KOPT-K1 (cell line): ENCODE measurements around the gene VEGFC.

ENCODE experiments used
- H3K27ac ChIP-seq: fragments of 200-600 bp; sonication (generic); 2 replicates; pipeline ENCODE4 v1.5.1; 2016; ENCODE audit warnings: antibody characterized with exemption, mild to moderate bottlenecking, low read depth, low read length; ENCODE audit not compliant: poor library complexity, severe bottlenecking
- H3K36me3 ChIP-seq: fragments of 200-600 bp; sonication (generic); 2 replicates; pipeline ENCODE4 v1.5.1; 2017; ENCODE audit warnings: antibody characterized with exemption, mild to moderate bottlenecking, low read length, moderate library complexity; ENCODE audit not compliant: insufficient read depth
- H3K9me3 ChIP-seq: fragments of 200-600 bp; sonication (generic); 2 replicates; pipeline ENCODE4 v1.5.1; 2017; ENCODE audit warnings: antibody characterized with exemption, low read length, mild to moderate bottlenecking; ENCODE audit not compliant: insufficient read depth, poor library complexity, severe bottlenecking

VEGFC gene

DNA sequence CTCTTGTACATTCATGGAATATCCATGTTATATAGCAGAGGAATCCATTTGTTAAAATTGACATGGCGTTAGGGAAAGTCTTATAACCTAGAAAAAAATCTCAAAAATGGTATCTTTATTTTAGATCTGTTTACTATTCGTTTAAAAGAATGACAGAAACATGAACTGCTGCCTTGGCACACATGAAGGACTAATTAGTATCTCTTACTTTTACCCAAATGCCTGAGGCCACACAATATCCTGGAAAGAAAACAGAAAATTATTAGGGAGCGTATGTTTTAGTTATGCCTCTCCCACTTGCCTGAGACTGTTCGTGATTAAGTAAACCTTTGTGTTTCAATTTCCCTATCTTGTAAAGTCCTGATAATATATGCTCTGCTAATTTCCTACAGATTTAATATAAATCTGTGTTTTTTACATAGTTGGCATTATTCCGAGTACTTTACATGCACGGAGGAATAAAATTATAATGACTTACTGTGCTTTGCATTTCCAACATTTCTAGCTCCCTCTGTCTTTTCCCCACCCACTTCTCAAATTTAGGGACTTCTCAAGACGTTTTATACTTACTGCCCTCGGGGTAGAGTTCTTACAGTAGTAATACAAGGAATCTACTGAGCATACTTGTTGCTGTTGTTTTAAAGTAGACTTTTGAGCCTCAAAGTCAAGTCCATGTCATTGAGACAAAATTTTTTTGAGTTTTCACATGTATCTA, 147.3 kb downstream of the VEGFC start:
- H3K36me3 ChIP-seq: no peaks in the 10 kb centered on the region
- H3K9me3 ChIP-seq: no peaks in the 10 kb centered on the region
- H3K27ac ChIP-seq: no peak overlapping the region

DNA sequence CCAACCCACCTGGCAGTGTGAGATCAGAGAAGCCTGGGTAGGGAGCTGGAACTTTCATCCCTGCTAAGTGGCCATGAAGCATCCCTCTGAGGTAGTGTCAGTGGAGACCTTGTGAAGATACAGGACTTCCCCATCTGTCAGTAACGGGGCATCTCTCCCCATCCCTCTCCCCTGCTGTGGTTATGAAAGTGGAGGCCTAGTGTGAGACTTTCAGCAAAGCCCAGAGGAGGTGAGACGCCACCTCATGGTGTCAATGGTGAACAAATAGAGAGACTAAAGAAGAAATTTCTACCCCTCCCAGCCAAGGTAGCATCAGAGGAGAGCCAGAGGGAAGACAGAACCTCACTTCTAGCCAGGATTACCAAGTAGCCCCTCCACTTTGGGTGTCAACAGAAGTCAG, 150.2 kb downstream of the VEGFC start:
- no peaks in the 10 kb centered on the region for H3K9me3 ChIP-seq
- no peaks in the 10 kb centered on the region for H3K36me3 ChIP-seq
- no peak overlapping the region for H3K27ac ChIP-seq

DNA sequence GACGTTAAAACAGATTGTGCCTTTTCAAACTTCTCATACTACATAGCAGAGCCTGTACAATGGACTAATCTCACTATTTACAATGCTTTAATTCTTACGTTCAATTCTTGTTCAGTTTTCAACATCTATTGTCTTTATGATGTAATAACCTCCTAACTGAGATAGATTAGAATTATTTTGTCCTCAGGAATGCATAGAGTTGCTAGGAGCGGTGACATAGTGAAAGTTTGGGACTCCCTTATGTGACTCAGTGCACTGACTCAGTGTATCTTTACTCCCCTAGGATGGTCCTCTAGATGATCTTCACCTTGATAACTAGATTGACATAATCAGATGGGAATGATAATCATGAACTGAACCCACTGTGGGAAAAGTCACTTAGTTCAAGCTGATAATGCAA, 151.5 kb downstream of the VEGFC start:
- H3K27ac ChIP-seq: no peak overlapping the region
- no peaks in the 10 kb centered on the region for H3K36me3 ChIP-seq
- no peaks in the 10 kb centered on the region for H3K9me3 ChIP-seq

DNA sequence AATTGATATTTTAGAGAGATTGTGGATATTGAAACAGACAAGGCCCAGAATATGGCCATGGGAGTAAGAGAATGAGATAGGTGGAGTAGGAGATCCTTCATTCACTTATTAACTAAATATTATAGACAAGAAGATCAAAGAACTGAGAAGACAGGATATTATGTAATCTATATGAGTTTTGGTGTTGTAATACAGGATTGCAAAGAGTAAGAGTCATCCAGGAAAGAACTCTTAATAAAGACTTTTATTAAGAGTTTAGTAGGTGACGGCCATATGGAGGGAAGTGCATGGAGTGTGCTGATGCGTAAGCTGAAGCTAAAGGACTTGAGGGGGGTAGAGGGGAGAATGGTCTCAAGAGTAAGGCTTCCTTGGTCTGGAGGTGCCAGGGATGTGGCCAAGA, 153.7 kb downstream of the VEGFC start:
- no peak overlapping the region for H3K27ac ChIP-seq
- H3K36me3 ChIP-seq: no peaks in the 10 kb centered on the region
- no peaks in the 10 kb centered on the region for H3K9me3 ChIP-seq

DNA sequence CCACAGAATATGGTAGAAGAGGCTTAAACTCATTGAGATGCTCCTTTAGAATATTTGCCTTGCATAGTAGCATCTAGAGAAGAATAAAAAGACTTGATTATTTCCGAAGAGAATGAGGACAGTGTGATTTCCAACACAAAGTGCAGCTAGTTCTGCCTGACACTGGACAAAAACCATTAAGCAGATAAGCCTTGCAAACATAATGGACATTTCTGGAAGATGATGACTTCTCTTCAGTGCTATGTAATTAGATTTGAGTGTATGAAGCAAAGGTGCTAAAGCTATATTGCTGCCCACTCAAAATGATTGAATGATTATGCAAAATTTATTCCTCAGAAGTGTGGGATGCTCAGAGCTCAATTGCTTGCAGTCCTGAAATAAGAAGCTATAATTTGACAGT, 156.4 kb downstream of the VEGFC start:
- no peaks in the 10 kb centered on the region for H3K36me3 ChIP-seq
- H3K9me3 ChIP-seq: no peaks in the 10 kb centered on the region
- no peak overlapping the region for H3K27ac ChIP-seq

DNA sequence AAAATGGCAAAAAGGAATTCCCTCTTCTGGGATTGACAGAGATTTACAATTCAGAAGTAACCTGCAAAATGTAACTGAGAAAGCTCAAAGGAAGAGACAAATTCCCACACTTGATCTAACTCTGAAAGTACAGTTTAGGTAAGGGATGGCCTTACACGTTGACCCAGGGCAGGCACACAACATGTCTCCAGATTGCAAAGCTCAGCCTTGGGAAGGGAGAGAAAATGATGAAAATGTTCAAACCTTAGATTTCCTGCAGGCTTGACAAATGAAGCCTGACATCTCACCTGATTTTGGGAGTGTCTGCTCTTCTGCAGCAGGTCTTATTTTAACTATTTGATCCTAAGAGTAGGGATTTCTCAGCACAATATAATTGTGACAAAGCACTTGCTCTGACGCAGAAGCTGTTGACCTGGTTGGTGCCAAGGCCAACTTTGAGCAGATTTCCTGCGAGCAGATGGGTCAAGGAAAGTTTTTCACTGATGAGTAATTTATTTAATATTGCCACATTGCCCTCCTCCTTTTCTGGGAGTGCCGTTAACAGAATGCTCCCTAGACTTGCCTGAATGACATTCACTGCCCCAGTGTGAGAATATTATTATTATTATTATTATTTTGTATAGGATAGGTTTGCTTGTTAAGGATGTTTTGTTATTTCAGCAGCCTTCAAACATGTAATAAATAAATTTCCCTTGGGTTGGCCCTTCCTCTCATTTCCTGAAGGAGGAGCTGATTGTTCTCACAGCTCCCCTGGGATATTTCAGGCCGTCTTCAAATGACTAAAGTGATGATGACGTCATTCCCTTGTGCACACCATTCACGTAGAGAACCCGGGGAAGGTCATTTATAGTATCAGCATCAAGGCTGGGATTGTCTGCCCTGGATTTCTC, 157.1 kb downstream of the VEGFC start:
- Histone ChIP-seq H3K36me3 (no peaks in the 10 kb centered on the region), H3K27ac (no peak overlapping the region), H3K9me3 (no peaks in the 10 kb centered on the region)
